Epithelial cell of proximal tubule (primary cell): ENCODE results near the gene NCAPH2. TPM values are rescaled to one million over a fixed set of nuclear protein-coding genes. Genes with fewer than 3 reads are reported as not detected.

Experiments
- DNase-seq: peaks from one replicate; pipeline ENCODE4 v3.0.0-alpha.2; 2011; ENCODE audit warnings: low read depth
- H3K4me3 ChIP-seq: 2 replicates; pipeline ENCODE4 v1.5.1; 2011; ENCODE audit warnings: low read depth, mild to moderate bottlenecking, low read length
- total RNA-seq: library from RNA; depleted of rRNA; stranded (reverse); fragments of >200 nt; gene quantifications from 2 replicates; pipeline ENCODE4 v1.2.3, GENCODE V29; 2015
- TF ChIP-seq, protein P1 (sequence below): conservative IDR thresholded peaks from 2 replicates; pipeline ENCODE4 v1.5.1; 2012; ENCODE audit warnings: low read depth, mild to moderate bottlenecking, low read length

Gene NCAPH2
- total RNA-seq = 69.3 and 81.5 TPM in 2 replicates

DNA sequence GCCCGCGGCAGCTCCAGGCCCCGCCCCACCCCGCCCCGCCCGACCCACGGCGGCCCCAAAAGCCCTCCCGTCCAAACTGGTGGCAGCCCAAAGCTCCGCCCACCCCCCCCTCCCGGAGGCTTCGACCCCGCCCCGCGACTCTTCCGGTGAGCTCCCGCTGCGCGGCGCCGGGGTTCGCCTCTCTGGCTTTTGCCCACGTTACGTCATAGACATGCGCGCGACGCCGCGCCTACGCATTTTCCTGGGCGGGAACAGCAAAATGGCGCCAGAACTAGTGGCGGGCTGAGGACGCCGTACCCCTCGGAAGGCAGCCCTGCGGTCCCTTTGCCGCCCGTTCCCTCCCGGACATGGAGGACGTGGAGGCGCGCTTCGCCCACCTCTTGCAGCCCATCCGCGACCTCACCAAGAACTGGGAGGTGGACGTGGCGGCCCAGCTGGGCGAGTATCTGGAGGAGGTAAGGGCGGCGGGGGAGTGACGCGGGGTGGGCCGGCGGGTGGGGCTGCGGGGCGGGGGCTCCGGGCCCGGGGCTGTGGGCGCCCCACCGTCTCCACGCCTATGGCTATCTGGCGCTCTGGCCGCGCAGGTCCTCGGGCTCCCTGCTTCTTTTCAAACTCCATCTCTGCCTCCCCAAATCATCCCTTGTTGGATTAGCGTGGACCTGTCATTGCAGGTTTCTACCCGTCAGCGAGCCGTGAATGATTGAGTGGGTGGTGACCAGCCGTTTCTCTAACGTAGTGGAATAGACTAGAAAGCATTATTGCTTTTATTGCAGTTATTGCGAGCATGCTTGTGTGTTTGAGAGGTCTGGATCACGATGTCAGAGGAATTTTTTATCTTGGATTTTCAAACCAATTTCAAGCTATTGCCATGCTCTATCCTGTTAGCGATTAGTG, at the start of gene NCAPH2:
Gene NCAPH2, plus strand, starts transcription at position 234 of the 894 bp plus-strand sequence. Its CDS starts 114 bp downstream, at position 348.
- DNase-seq = no peak
- peak within 1 kb of the TSS; percentile 99 for H3K4me3 ChIP-seq

DNA sequence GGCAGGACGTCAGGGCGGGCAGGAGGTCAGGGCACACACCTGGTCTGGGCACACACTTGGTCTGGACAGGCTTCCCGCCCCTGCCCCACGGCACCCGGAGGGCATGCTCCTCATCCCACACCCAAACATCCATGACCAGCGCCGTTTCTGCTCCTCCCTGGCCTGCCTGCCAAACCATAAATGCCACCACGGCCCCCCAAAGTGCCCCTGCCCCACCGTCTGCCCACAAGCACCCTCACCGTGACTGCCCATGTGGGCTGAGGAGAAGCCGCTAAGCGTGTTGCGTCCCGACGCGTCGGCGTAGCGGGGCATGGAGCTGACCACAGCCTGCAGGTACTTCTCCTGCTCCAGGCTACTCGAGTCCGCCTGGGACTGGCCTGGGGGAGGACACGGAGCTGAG, 49.0 kb upstream of the NCAPH2 start:
- DNase-seq = no peak
- no peak overlapping the region for H3K4me3 ChIP-seq
- TF ChIP-seq, protein P1, sequence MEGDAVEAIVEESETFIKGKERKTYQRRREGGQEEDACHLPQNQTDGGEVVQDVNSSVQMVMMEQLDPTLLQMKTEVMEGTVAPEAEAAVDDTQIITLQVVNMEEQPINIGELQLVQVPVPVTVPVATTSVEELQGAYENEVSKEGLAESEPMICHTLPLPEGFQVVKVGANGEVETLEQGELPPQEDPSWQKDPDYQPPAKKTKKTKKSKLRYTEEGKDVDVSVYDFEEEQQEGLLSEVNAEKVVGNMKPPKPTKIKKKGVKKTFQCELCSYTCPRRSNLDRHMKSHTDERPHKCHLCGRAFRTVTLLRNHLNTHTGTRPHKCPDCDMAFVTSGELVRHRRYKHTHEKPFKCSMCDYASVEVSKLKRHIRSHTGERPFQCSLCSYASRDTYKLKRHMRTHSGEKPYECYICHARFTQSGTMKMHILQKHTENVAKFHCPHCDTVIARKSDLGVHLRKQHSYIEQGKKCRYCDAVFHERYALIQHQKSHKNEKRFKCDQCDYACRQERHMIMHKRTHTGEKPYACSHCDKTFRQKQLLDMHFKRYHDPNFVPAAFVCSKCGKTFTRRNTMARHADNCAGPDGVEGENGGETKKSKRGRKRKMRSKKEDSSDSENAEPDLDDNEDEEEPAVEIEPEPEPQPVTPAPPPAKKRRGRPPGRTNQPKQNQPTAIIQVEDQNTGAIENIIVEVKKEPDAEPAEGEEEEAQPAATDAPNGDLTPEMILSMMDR = no peak

More for the DNA sequence above, at the start of gene NCAPH2:
- TF ChIP-seq, protein P1 = no peak

DNA sequence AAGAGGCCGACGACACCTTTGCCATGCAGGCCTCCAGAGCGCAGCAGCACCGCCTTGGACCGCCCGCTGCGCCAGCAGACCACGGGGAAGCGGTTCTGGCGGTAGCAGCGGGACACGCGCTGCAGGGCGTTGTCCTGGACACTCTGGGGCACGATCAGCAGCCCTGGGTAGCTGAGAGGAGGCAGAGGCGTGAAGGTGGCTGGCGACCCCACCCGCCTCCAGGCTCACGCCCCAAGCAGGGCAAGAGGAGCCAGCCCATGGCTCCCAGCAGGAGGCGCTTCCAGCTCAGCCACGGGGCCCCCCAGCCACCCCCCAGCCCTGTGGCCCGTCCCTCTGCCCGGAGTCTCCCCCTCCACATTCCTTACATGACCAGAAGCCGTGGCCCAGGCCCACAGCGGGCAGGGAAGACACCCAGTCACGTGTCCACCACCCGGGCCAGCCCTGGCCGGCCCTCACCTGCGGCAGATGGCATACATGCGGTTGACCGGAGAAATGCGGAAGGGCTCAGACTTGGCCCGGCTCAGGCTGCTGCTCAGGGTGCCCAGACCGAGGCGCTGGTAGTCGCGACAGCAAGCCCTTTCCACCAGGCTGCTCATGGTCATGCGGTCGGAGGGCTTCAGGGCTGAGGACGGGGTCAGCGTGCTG, 48.4 kb upstream of the NCAPH2 start:
- TF ChIP-seq, protein P1 = no peak
- DNase-seq = no peak
- H3K4me3 ChIP-seq = no peak overlapping the region

DNA sequence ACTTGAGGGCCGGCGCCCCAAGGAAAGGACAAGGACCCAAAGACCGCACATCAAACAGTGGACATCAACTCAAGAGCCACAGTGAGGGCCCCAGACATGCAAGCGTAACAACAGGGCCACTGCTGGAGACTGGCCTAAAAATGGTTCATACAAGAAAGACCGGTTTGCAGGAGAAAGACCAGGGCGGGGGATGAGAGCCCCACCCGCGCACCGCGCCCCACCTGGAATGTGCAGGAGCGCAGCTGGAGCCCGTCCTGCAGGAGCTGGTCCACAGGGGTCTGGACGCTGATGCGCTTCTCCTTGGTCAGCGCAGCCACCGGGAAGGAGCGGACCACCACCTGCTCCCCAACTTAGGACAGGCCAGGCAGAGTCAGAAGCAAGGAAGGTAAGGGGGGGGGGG, 47.1 kb upstream of the NCAPH2 start:
- TF ChIP-seq, protein P1 = no peak
- DNase-seq = no peak
- H3K4me3 ChIP-seq = no peak overlapping the region

DNA sequence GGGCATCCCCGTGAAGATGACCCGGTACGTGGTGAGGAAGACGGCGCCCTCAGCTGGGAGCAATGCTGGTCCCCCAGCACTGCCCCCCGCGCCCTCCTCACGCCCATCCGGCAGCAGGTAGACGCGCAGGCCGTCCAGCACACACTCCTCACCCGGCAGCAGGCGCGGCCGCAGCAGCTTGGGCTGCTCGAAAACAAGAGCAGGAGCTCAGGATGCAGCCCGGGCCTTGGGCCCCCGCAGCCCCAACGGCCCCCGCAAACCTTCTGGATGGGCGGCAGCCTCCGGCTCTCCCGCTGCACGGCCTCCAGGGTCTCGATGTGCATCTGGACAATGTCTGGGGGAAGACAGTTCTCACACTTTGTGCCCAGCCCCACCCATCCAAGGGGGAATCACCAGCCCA, 46.5 kb upstream of the NCAPH2 start:
- DNase-seq = no peak
- no peak overlapping the region for H3K4me3 ChIP-seq
- TF ChIP-seq, protein P1 = no peak

DNA sequence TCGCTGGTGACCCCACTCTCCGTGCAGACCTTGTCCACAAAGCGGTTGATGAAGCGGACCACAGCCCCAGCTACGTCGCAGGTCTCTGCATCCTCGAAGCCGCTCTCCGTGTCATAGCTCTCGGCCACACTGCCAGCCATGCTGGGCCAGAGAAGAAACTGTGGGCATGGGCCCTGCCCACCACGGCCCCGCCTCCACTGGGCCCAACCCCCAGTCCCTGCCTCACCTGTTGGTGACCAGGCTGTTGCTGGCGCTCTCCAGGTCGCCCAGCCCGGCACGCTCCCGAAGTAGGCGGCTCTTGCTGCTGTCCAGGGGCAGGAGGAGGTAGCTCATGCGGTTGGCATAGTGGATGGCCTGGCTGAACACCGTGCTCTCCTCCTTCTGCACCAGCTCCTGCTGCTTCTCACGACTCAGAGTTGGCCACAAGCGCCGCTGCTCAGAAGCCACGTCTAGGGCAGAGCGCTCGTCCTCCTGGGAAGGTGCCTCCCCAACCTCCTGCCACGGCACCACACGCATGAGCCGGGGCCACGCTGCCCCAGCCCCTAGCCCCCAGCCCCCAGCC, 46.0 kb upstream of the NCAPH2 start:
- DNase-seq = no peak
- no peak overlapping the region for H3K4me3 ChIP-seq
- TF ChIP-seq, protein P1 = no peak
